ENCODE measurements around the gene LAPTM5. TPM values are rescaled to one million over a fixed set of nuclear protein-coding genes. Genes with fewer than 3 reads are reported as not detected.
A peak's percentile ranks its signal among the peaks of the same experiment; 100 is the strongest.

The LAPTM5 gene
- total RNA-seq, 1 donor from 2014 or later: 0.77 TPM

GRCh38 chr1:30697571-30698376 is 59.8 kb downstream of the LAPTM5 start:
- peak; percentile 46 for DNase-seq (ENCODE audit: low read depth)
- TF ChIP-seq EZH2 (IDR thresholded peaks at IDR 0.05; ENCODE audit: insufficient read depth, low read length) (no peak), CTCF (IDR thresholded peaks at IDR 0.05; ENCODE audit: insufficient read depth, low read depth, low read length) (no peak)
- Histone ChIP-seq H3K36me3 (ENCODE audit: insufficient read depth, low read length) (no peaks in the 10 kb centered on the region), H3K79me2 (ENCODE audit: insufficient read depth, low read length) (no peaks in the 10 kb centered on the region), H3K4me1 (ENCODE audit: insufficient read depth, low read length) (peaks cover 19% of the 10 kb centered on the region), H4K20me1 (ENCODE audit: insufficient read depth, low read length) (no peaks in the 10 kb centered on the region), H3K9ac (ENCODE audit: low read length) (no peak overlapping the region), H3K9me3 (ENCODE audit: insufficient read depth, low read depth, low read length) (no peaks in the 10 kb centered on the region), H2AFZ (ENCODE audit: low read depth, low read length) (no peak overlapping the region), H3K27me3 (ENCODE audit: insufficient read depth, low read length) (peaks cover 12% of the 10 kb centered on the region), H3K4me2 (ENCODE audit: low read length) (no peak overlapping the region), H3K4me3 (ENCODE audit: insufficient read depth, low read depth, low read length) (no peak overlapping the region), H3K27ac (ENCODE audit: low read depth, low read length) (no peak overlapping the region)
- Mint-ChIP-seq H3K9me3 (ENCODE audit: unreplicated experiment) (no peaks in the 10 kb centered on the region), H3K4me1 (ENCODE audit: low read depth, unreplicated experiment) (peaks cover 5% of the 10 kb centered on the region), H3K4me3 (ENCODE audit: unreplicated experiment) (no peak overlapping the region), H3K27ac (ENCODE audit: unreplicated experiment) (no peak overlapping the region), H3K36me3 (ENCODE audit: low read depth, unreplicated experiment) (no peaks in the 10 kb centered on the region), H3K27me3 (ENCODE audit: low read depth, unreplicated experiment) (peaks cover 22% of the 10 kb centered on the region)
- FAIRE-seq: peak; percentile 17

- Mint-ChIP-seq H3K4me1 (ENCODE audit: low read depth, unreplicated experiment) (peaks cover 5% of the 10 kb centered on the region), H3K27ac (ENCODE audit: unreplicated experiment) (no peak overlapping the region), H3K36me3 (ENCODE audit: low read depth, unreplicated experiment) (no peaks in the 10 kb centered on the region), H3K4me3 (ENCODE audit: unreplicated experiment) (no peak overlapping the region), H3K9me3 (ENCODE audit: unreplicated experiment) (no peaks in the 10 kb centered on the region), H3K27me3 (ENCODE audit: low read depth, unreplicated experiment) (peaks cover 22% of the 10 kb centered on the region)
- Histone ChIP-seq H3K79me2 (ENCODE audit: insufficient read depth, low read length) (no peaks in the 10 kb centered on the region), H3K9ac (ENCODE audit: low read length) (no peak overlapping the region), H3K4me3 (ENCODE audit: insufficient read depth, low read depth, low read length) (no peak overlapping the region), H3K36me3 (ENCODE audit: insufficient read depth, low read length) (no peaks in the 10 kb centered on the region), H4K20me1 (ENCODE audit: insufficient read depth, low read length) (no peaks in the 10 kb centered on the region), H3K9me3 (ENCODE audit: insufficient read depth, low read depth, low read length) (no peaks in the 10 kb centered on the region), H3K27ac (ENCODE audit: low read depth, low read length) (no peak overlapping the region), H3K27me3 (ENCODE audit: insufficient read depth, low read length) (peaks cover 12% of the 10 kb centered on the region), H3K4me1 (ENCODE audit: insufficient read depth, low read length) (peaks cover 19% of the 10 kb centered on the region), H3K4me2 (ENCODE audit: low read length) (no peak overlapping the region), H2AFZ (ENCODE audit: low read depth, low read length) (no peak overlapping the region)
- TF ChIP-seq CTCF (IDR thresholded peaks at IDR 0.05; ENCODE audit: insufficient read depth, low read depth, low read length) (no peak), EZH2 (IDR thresholded peaks at IDR 0.05; ENCODE audit: insufficient read depth, low read length) (no peak)
- FAIRE-seq (no peak), DNase-seq (ENCODE audit: low read depth) (no peak)
Observed at GRCh38 chr1:30696831-30697230, 60.7 kb downstream of the LAPTM5 start.

- Histone ChIP-seq H3K4me2 (ENCODE audit: low read length) (no peak overlapping the region), H3K4me1 (ENCODE audit: insufficient read depth, low read length) (peaks cover 16% of the 10 kb centered on the region), H4K20me1 (ENCODE audit: insufficient read depth, low read length) (no peaks in the 10 kb centered on the region), H3K79me2 (ENCODE audit: insufficient read depth, low read length) (no peaks in the 10 kb centered on the region), H3K9ac (ENCODE audit: low read length) (no peak overlapping the region), H2AFZ (ENCODE audit: low read depth, low read length) (no peak overlapping the region), H3K27me3 (ENCODE audit: insufficient read depth, low read length) (peaks cover 12% of the 10 kb centered on the region), H3K36me3 (ENCODE audit: insufficient read depth, low read length) (no peaks in the 10 kb centered on the region), H3K9me3 (ENCODE audit: insufficient read depth, low read depth, low read length) (no peaks in the 10 kb centered on the region), H3K27ac (ENCODE audit: low read depth, low read length) (no peak overlapping the region), H3K4me3 (ENCODE audit: insufficient read depth, low read depth, low read length) (no peak overlapping the region)
- no peaks in the 10 kb centered on the region for H3K36me3 Mint-ChIP-seq (ENCODE audit: low read depth, unreplicated experiment)
- no peaks in the 10 kb centered on the region for H3K9me3 Mint-ChIP-seq (ENCODE audit: unreplicated experiment)
- TF ChIP-seq CTCF (IDR thresholded peaks at IDR 0.05; ENCODE audit: insufficient read depth, low read depth, low read length) (no peak), EZH2 (IDR thresholded peaks at IDR 0.05; ENCODE audit: insufficient read depth, low read length) (no peak)
- H3K27me3 Mint-ChIP-seq (ENCODE audit: low read depth, unreplicated experiment): peaks cover 22% of the 10 kb centered on the region
- FAIRE-seq (no peak), DNase-seq (ENCODE audit: low read depth) (no peak)
- H3K27ac Mint-ChIP-seq (ENCODE audit: unreplicated experiment): no peak overlapping the region
- peaks cover 10% of the 10 kb centered on the region for H3K4me1 Mint-ChIP-seq (ENCODE audit: low read depth, unreplicated experiment)
- no peak overlapping the region for H3K4me3 Mint-ChIP-seq (ENCODE audit: unreplicated experiment)
Observed at GRCh38 chr1:30695439-30695841, 62.1 kb downstream of the LAPTM5 start.
